Common myeloid progenitor, CD34-positive (primary cell): ENCODE measurements around the gene ANKDD1B.

Source experiments
- CTCF ChIA-PET: fragments of 350-600 bp; sonication (Branson Sonifier 250); formaldehyde crosslinking; loops from one replicate; lab custom pipeline; 2021; ENCODE audit warnings: antibody characterized with exemption; lab: Charles Lee
- POLR2A ChIA-PET: fragments of 350-600 bp; sonication (Branson Sonifier 250); formaldehyde crosslinking; loops from one replicate; lab custom pipeline; 2021; ENCODE audit warnings: antibody characterized with exemption; lab: Charles Lee
- DNase-seq, 3 donors: peaks; one replicate each; pipeline versions ENCODE4 v3.0.0 to v3.0.0-alpha.2; 2013
- H3K27ac ChIP-seq, 2 experiments: 1 replicate in 1 of 2; 2 replicates in 1 of 2; pipeline ENCODE4 v1.7.0; 2013; ENCODE audit warnings: inconsistent platforms in 2 of 2, low read length in 2 of 2, mild to moderate bottlenecking in 2 of 2, low read depth in 1 of 2, moderate library complexity in 1 of 2; ENCODE audit not compliant: severe bottlenecking in 2 of 2, insufficient read depth in 1 of 2, poor library complexity in 1 of 2
- H3K27me3 ChIP-seq, 5 experiments: replicated peaks in 2 of 5; 1 replicate in 3 of 5; 2 replicates in 2 of 5; pipeline versions ENCODE4 v1.6.1 to v1.7.0; 2013; ENCODE audit warnings: low read length in 4 of 5, mild to moderate bottlenecking in 2 of 5, moderate library complexity in 2 of 5, inconsistent platforms in 1 of 5; ENCODE audit not compliant: insufficient read depth in 5 of 5, control insufficient read depth in 4 of 5
- H3K36me3 ChIP-seq, 4 experiments: 1 replicate in 2 of 4; 2 replicates in 2 of 4; pipeline versions ENCODE4 v1.6.1 to v1.7.0; 2013; ENCODE audit warnings: low read length in 3 of 4, control low read depth in 1 of 4, mild to moderate bottlenecking in 1 of 4; ENCODE audit not compliant: control insufficient read depth in 4 of 4, insufficient read depth in 4 of 4
- H3K4me1 ChIP-seq, 4 experiments: 1 replicate in 3 of 4; 2 replicates in 1 of 4; pipeline versions ENCODE4 v1.6.1 to v1.7.1; 2013; ENCODE audit warnings: low read length in 3 of 4, mild to moderate bottlenecking in 3 of 4, control low read depth in 1 of 4, inconsistent platforms in 1 of 4, moderate library complexity in 1 of 4; ENCODE audit not compliant: control insufficient read depth in 4 of 4, insufficient read depth in 4 of 4; ENCODE audit errors: control extremely low read depth in 1 of 4
- H3K4me3 ChIP-seq, 7 experiments: 1 replicate in 4 of 7; 2 replicates in 3 of 7; pipeline versions ENCODE4 v1.5.1 to v1.7.0; 2013; ENCODE audit warnings: mild to moderate bottlenecking in 7 of 7, low read length in 6 of 7, moderate library complexity in 6 of 7, inconsistent platforms in 2 of 7, low read depth in 2 of 7, control low read depth in 1 of 7; ENCODE audit not compliant: insufficient read depth in 4 of 7, control insufficient read depth in 1 of 7; ENCODE audit errors: extremely low read depth in 1 of 7
- H3K9me3 ChIP-seq, 5 experiments: 1 replicate in 4 of 5; 2 replicates in 1 of 5; pipeline versions ENCODE4 v1.6.1 to v1.7.1; 2013; ENCODE audit warnings: low read length in 4 of 5, mild to moderate bottlenecking in 2 of 5, inconsistent platforms in 1 of 5, low read depth in 1 of 5, moderate library complexity in 1 of 5; ENCODE audit not compliant: control insufficient read depth in 4 of 5, insufficient read depth in 2 of 5; ENCODE audit errors: control extremely low read depth in 1 of 5
- WGBS: methylation state at CpG from one replicate; pipeline ENCODE4 v1.1.5; 2013; ENCODE audit not compliant: insufficient coverage; 5-methylcytosine and 5-hydroxymethylcytosine counted together

The ANKDD1B gene

DNA sequence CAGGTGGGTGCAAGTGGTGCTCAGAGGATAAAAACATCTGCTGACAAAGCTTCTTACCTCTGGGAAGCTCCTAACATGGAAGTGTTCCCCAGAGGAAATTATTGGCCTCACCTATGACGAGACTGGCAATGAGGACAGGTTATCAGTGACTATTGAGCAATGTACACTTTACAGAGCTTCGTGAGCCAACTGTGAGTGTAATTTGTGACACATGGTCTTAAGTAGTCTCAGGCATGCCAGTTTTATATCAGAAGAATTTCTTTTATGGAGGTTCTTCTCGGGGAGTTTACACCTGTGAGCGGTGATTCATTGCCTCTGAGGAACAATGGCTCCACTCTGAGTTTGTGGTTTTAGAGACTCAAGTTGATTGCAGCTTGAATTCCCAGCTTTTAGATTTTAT lies 11.3 kb downstream of the ANKDD1B start:
- Histone ChIP-seq H3K36me3 (no peaks in the 10 kb centered on the region), H3K4me3 (no peak overlapping the region), H3K27me3 (peaks cover 0 to 6% (median 0%) of the 10 kb centered on the region in 5 experiments), H3K27ac (no peak overlapping the region), H3K9me3 (no peaks in the 10 kb centered on the region), H3K4me1 (peaks cover 0 to 28% (median 14%) of the 10 kb centered on the region in 4 experiments)
- ChIA-PET CTCF (interaction anchor here (1.2 kb wide), 1 partner anchor 14 kb away, joined by 3 read pairs; no protein-coding TSS in a partner anchor), POLR2A (no interaction called here)
- 100% methylated on average over 4 of the region's 4 CpGs for WGBS
- DNase-seq, result no peak

DNA sequence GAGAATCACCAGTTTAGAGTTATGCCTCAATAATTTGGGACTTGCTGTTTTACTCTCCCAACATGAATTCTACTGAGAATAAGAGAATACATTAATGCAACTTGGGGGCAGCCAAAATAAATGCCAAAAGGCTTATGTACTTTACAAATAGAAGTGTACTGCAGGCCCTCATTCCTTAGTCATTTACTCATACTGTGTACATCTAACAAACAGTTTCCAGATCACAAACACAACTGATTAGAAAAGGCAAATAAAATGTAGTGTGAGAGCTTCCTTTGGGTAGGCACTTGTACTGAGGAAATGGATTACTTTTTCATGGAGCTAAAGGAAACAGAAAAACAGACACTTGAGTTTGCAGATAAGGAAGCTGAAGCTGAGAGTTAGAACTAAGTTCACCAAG lies 12.6 kb downstream of the ANKDD1B start:
- no peak for DNase-seq
- ChIA-PET CTCF (no interaction called here), POLR2A (no interaction called here)
- peaks cover 0 to 6% (median 0%) of the 10 kb centered on the region in 5 experiments for H3K27me3 ChIP-seq
- H3K27ac ChIP-seq, result no peak overlapping the region
- no peak overlapping the region for H3K4me3 ChIP-seq
- no peaks in the 10 kb centered on the region for H3K9me3 ChIP-seq
- H3K4me1 ChIP-seq, result peaks cover 0 to 29% (median 14%) of the 10 kb centered on the region in 4 experiments
- no peaks in the 10 kb centered on the region for H3K36me3 ChIP-seq

DNA sequence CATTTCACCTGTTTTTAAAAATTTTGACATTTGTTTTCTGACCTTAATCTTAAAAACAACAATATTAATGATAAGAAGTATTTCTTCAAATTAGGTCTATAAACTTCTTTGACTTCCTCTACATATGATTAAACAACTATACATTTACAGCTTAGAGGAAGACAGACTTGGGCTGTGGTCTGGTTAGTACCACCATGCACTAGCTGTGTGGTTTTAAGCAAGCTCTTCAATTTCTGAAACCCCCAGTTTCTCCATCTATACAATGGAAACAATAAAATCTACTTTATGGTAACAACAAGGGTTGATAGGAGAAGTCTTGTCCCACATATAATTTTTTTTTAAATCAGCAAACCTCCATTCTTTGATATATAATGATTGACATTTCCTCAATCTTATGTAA lies 15.7 kb downstream of the ANKDD1B start:
- H3K4me3 ChIP-seq, result no peak overlapping the region
- no peak overlapping the region for H3K27ac ChIP-seq
- ChIA-PET CTCF (no interaction called here), POLR2A (no interaction called here)
- no peaks in the 10 kb centered on the region for H3K9me3 ChIP-seq
- DNase-seq, result no peak
- H3K36me3 ChIP-seq, result no peaks in the 10 kb centered on the region
- peaks cover 0 to 6% (median 0%) of the 10 kb centered on the region in 5 experiments for H3K27me3 ChIP-seq
- peaks cover 0 to 15% (median 0%) of the 10 kb centered on the region in 4 experiments for H3K4me1 ChIP-seq

- Histone ChIP-seq H3K9me3 (no peaks in the 10 kb centered on the region), H3K27me3 (no peaks in the 10 kb centered on the region), H3K4me3 (no peak overlapping the region), H3K27ac (no peak overlapping the region), H3K36me3 (no peaks in the 10 kb centered on the region), H3K4me1 (peaks cover 0 to 15% (median 0%) of the 10 kb centered on the region in 4 experiments)
- WGBS, result 100% methylated on average over 1 of the region's 1 CpG
- ChIA-PET POLR2A (no interaction called here), CTCF (no interaction called here)
- no peak for DNase-seq
Observed at GRCh38 chr5:75627801-75628200, 16.5 kb downstream of the ANKDD1B start.

- POLR2A ChIA-PET, result no interaction called here
- DNase-seq, result no peak
- no peak overlapping the region for H3K27ac ChIP-seq
- no peaks in the 10 kb centered on the region for H3K36me3 ChIP-seq
- no peaks in the 10 kb centered on the region for H3K27me3 ChIP-seq
- no peak overlapping the region for H3K4me3 ChIP-seq
- CTCF ChIA-PET, result interaction anchor here (3.0 kb wide), 1 partner anchor 10 kb away, joined by 10 read pairs; no protein-coding TSS in a partner anchor
- WGBS, result no CpG with 5 or more reads among the region's 2 CpGs
- peaks cover 0 to 18% (median 3%) of the 10 kb centered on the region in 4 experiments for H3K4me1 ChIP-seq
- H3K9me3 ChIP-seq, result peaks cover 0 to 5% (median 0%) of the 10 kb centered on the region in 5 experiments
Observed at GRCh38 chr5:75630875-75631274, 19.6 kb downstream of the ANKDD1B start.

DNA sequence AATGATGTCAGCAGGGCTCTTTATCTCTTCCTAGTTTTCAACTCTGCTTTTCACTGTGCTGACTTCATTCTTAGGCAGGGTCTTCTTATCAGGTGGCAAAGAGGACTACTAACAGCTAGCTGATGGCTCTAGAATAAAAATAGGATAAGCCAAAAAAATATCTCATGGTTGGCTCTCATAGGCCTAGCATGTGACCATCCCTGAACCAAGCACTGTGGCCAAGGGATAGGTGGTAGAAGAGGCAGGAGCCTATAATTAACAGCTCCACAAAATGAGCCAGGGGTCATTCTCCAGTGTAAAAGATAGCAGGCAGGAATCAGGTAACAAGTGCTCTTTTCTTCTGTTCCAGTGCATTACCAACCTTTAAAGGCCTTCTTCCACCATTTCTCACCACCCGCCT lies 21.1 kb downstream of the ANKDD1B start:
- H3K36me3 ChIP-seq, result no peaks in the 10 kb centered on the region
- POLR2A ChIA-PET, result no interaction called here
- DNase-seq, result no peak
- no peak overlapping the region for H3K27ac ChIP-seq
- no peaks in the 10 kb centered on the region for H3K27me3 ChIP-seq
- H3K4me3 ChIP-seq, result no peak overlapping the region
- 86% methylated on average over 1 of the region's 1 CpG for WGBS
- peaks cover 0 to 5% (median 0%) of the 10 kb centered on the region in 5 experiments for H3K9me3 ChIP-seq
- CTCF ChIA-PET, result interaction anchor here (0.9 to 3.0 kb wide), 2 partner anchors 12 to 24 kb away, joined by 3 to 10 read pairs; no protein-coding TSS in a partner anchor
- peaks cover 0 to 11% (median 3%) of the 10 kb centered on the region in 4 experiments for H3K4me1 ChIP-seq

DNA sequence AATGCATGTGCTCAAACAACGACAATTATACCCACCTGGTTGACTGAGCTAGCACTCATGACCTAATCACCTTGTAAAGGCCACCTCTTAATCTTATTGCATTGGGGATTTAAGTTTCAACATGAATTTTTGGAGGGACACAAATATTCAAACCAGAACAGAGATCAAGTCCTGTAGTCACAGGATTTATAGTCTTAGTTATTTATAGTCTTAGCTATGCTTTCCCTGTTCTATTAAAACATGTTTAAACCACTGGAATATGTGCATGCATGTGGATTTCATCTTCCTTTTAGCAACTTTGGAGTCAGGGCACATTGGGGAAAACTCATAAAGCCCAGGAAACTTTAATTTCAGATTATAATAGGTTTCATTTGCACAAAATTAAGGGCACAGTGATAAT lies 26.7 kb downstream of the ANKDD1B start:
- H3K27ac ChIP-seq, result no peak overlapping the region
- no peak overlapping the region for H3K4me3 ChIP-seq
- H3K9me3 ChIP-seq, result peaks cover 0 to 11% (median 1%) of the 10 kb centered on the region in 5 experiments
- peaks cover 0 to 7% (median 3%) of the 10 kb centered on the region in 4 experiments for H3K4me1 ChIP-seq
- WGBS, result 100% methylated on average over 1 of the region's 1 CpG
- H3K36me3 ChIP-seq, result no peaks in the 10 kb centered on the region
- CTCF ChIA-PET, result no interaction called here
- no peak for DNase-seq
- POLR2A ChIA-PET, result no interaction called here
- H3K27me3 ChIP-seq, result no peaks in the 10 kb centered on the region
